Heart left ventricle (tissue), 16 donors: Measurements from ENCODE around the gene TTC38. TPM values are rescaled to one million over a fixed set of nuclear protein-coding genes. Genes with fewer than 3 reads are reported as not detected.

Experiments used
- ATAC-seq, 4 donors: fragments of 200-7000 bp; cut with Tn5 transposase; one replicate each; pipeline ENCODE4 v1.9.1; 2020 to 2022; ENCODE audit warnings: moderate library complexity in 4 of 4, mild to moderate bottlenecking in 3 of 4, moderate number of reproducible peaks in 1 of 4
- DNase-seq, 5 donors: peaks; one replicate each; pipeline ENCODE4 v3.0.0-alpha.2; 2020
- H3K27ac ChIP-seq, 12 donors: fragments of 200-600 bp; sonication (generic) in 4 of 12; one replicate each; pipeline versions ENCODE4 v1.5.0 to v1.8.0; 2016 to 2022; ENCODE audit warnings: mild to moderate bottlenecking in 2 of 12
- H3K27me3 ChIP-seq, 9 donors: fragments of 200-600 bp; sonication (generic) in 2 of 9; one replicate each; pipeline versions ENCODE4 v1.5.1 to v1.8.0; 2016 to 2022; ENCODE audit warnings: mild to moderate bottlenecking in 3 of 9
- H3K36me3 ChIP-seq, 9 donors: fragments of 200-600 bp; sonication (generic) in 2 of 9; one replicate each; pipeline versions ENCODE4 v1.5.0 to v1.8.0; 2018 to 2022; ENCODE audit warnings: mild to moderate bottlenecking in 2 of 9
- H3K4me1 ChIP-seq, 12 donors: fragments of 200-600 bp; sonication (generic) in 4 of 12; one replicate each; pipeline versions ENCODE4 v1.5.0 to v1.8.0; 2016 to 2022; ENCODE audit warnings: mild to moderate bottlenecking in 3 of 12
- H3K4me3 ChIP-seq, 12 donors: fragments of 200-600 bp; sonication (generic) in 4 of 12; one replicate each; pipeline versions ENCODE4 v1.5.0 to v1.8.0; 2017 to 2022; ENCODE audit warnings: mild to moderate bottlenecking in 9 of 12, moderate library complexity in 4 of 12
- H3K9me3 ChIP-seq, 12 donors: fragments of 200-600 bp; sonication (generic) in 4 of 12; one replicate each; pipeline versions ENCODE4 v1.5.0 to v1.8.0; 2016 to 2022; ENCODE audit warnings: mild to moderate bottlenecking in 1 of 12
- POLR2A ChIP-seq, 2 donors: fragments of 450-650 bp; IDR thresholded peaks; one replicate each; pipeline ENCODE4 v1.6.1; 2017; ENCODE audit warnings: antibody characterized with exemption in 2 of 2, mild to moderate bottlenecking in 2 of 2, moderate library complexity in 2 of 2
- whole genome bisulfite sequencing, 4 donors: extraction: QIAGEN DNeasy Blood & Tissue Kit in 2 of 4; methylation state at CpG; one replicate each; pipeline versions ENCODE4 v1.1.5 to v1.1.7; 2013 to 2018; 5-methylcytosine and 5-hydroxymethylcytosine counted together
- intact Hi-C, 10 donors: fragments of 100-400 bp; cut with DNase I; formaldehyde crosslinking; loops; one replicate each; pipeline versions ENCODE4 v1.11.1 to v1.14.2; 2022
- polyA plus RNA-seq, 2 donors: library from polyadenylated mRNA; stranded (reverse); fragments of 200-250 nt; gene quantifications; one replicate each; pipeline ENCODE4 v1.2.3, GENCODE V29; 2013
- total RNA-seq, 9 donors: library from RNA; depleted of rRNA in 2 of 9; stranded (reverse); fragments of >200 nt in 2 of 9; fragmentation: NEBNext Ultra II Directional in 3 of 9; extraction: Animal tissue kit (Norgen Biotek cat#: 25700) in 3 of 9; gene quantifications; one replicate each; pipeline versions ENCODE4 v1.1.0 to v1.2.4, GENCODE V29; 2016 to 2023
- TF ChIP-seq, protein P1 (sequence below), 12 donors: fragments of 200-600 bp; sonication (generic) in 4 of 12; IDR thresholded peaks; one replicate each; pipeline versions ENCODE4 v1.5.0 to v1.8.0; 2018 to 2022; ENCODE audit warnings: antibody characterized with exemption in 12 of 12, mild to moderate bottlenecking in 5 of 12
- donor health status: ischemic (EF 13 %, LVEDD 7.1; RV severe dilation, severe dysfunction).
- donor health status: healthy with polysubstance abuse.
- donor health status: DM: no; HTN: yes; CAD: no.
- donor health status: DM: no; HTN: no; CAD: no.
- donor health status: ischemic (EF 25% LVEDD 6.9; RV normal size, moderate dysfunction).
- donor health status: ischemic (EF 25% LVEDD 5.7; RV mildly dilated, moderate dysfunction).
- donor health status: healthy.
- donor health status: DM: yes; HTN: yes; CAD: no.
- donor health status: ischemic (EF 35%, LVEDD 5.7; RV mildly dilated, moderate dysfunction).
- donor health status: nonischemic (EF 11% LVEDD 7.7; RV severe dilation, severe dysfunction).
- donor health status: DM: yes; HTN: yes; CAD: no.
- donor health status: PGD.
- donor health status: ischemic (EF 29% LVEDD 5.4; RV normal size, mild dysfunction).
- donor health status: nonischemic (EF 23%, LVEDD 6.1; RV moderate dilation, normal function).

TTC38 gene
- total and polyA plus RNA-seq, 11 donors: 15.5 to 72.4 (median 25.3) TPM

- peaks cover 2 to 39% (median 35%) of the 10 kb centered on the region in 9 donors for H3K36me3 ChIP-seq
- intact Hi-C loops: no loop called here
- 9 to 11% (median 9%) methylated on average over 32 to 42 of the region's 42 CpGs for WGBS, 4 donors
- DNase-seq (peak in 1 of 5 donors; percentile 67), ATAC-seq (peak in 3 of 4 donors; percentile 46 to 52 (median 47))
- peaks cover 0 to 30% (median 19%) of the 10 kb centered on the region in 12 donors for H3K4me1 ChIP-seq
- no peaks in the 10 kb centered on the region for H3K9me3 ChIP-seq
- peak overlapping the region; percentile 64 to 99 (median 94) for H3K27ac ChIP-seq
- no peak for TF ChIP-seq POLR2A (IDR thresholded peaks at IDR 0.05)
- TF ChIP-seq, protein P1, sequence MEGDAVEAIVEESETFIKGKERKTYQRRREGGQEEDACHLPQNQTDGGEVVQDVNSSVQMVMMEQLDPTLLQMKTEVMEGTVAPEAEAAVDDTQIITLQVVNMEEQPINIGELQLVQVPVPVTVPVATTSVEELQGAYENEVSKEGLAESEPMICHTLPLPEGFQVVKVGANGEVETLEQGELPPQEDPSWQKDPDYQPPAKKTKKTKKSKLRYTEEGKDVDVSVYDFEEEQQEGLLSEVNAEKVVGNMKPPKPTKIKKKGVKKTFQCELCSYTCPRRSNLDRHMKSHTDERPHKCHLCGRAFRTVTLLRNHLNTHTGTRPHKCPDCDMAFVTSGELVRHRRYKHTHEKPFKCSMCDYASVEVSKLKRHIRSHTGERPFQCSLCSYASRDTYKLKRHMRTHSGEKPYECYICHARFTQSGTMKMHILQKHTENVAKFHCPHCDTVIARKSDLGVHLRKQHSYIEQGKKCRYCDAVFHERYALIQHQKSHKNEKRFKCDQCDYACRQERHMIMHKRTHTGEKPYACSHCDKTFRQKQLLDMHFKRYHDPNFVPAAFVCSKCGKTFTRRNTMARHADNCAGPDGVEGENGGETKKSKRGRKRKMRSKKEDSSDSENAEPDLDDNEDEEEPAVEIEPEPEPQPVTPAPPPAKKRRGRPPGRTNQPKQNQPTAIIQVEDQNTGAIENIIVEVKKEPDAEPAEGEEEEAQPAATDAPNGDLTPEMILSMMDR (IDR thresholded peaks at IDR 0.05): no peak
- no peaks in the 10 kb centered on the region for H3K27me3 ChIP-seq
- H3K4me3 ChIP-seq: peak overlapping the region; percentile 71 to 99 (median 94)
These were observed 68.6 kb downstream of the TTC38 start for GRCh38 chr22:46336119-46337078.

- intact Hi-C loops: no loop called here
- TF ChIP-seq POLR2A (IDR thresholded peaks at IDR 0.05): no peak
- TF ChIP-seq, protein P1 (IDR thresholded peaks at IDR 0.05): no peak
- H3K36me3 ChIP-seq: peaks cover 2 to 53% (median 49%) of the 10 kb centered on the region in 9 donors
- DNase-seq: peak in 1 of 5 donors; percentile 25
- 50 to 77% (median 72%) methylated on average over 8 to 9 of the region's 9 CpGs for WGBS, 4 donors
- H3K27ac ChIP-seq: peak overlapping the region in 1 of 12 donors; percentile 94
- H3K4me1 ChIP-seq: peaks cover 0 to 36% (median 22%) of the 10 kb centered on the region in 12 donors
- no peak for ATAC-seq
- H3K9me3 ChIP-seq: no peaks in the 10 kb centered on the region
- H3K4me3 ChIP-seq: no peak overlapping the region
- H3K27me3 ChIP-seq: no peaks in the 10 kb centered on the region
These were observed 70.1 kb downstream of the TTC38 start for GRCh38 chr22:46337870-46338269.

DNA sequence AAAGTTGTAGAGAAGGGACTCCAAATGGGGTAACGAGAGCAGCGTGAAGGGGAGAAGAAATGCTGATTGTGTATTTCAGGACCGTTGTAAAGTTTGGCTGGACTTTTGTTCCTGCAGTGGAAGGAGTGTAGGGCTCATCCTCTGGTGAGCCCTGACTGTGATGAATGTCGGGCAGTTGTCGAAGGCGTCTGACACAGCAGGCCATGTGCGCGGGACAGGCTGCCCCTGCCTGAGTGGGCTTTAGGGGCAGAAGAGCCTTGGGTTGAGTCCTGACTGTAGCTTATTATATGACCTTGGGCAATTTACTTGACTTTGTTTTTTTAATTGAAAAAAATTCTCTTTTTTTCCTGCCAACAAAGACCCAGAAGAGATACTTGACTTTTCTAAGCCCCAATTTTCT is 70.8 kb downstream of the TTC38 start:
- Histone ChIP-seq H3K9me3 (no peaks in the 10 kb centered on the region), H3K4me3 (no peak overlapping the region), H3K27ac (peak overlapping the region in 1 of 12 donors; percentile 20), H3K36me3 (peaks cover 2 to 60% (median 57%) of the 10 kb centered on the region in 9 donors), H3K27me3 (no peaks in the 10 kb centered on the region), H3K4me1 (peaks cover 0 to 36% (median 22%) of the 10 kb centered on the region in 12 donors)
- peak in 1 of 5 donors; percentile 23 for DNase-seq
- TF ChIP-seq, protein P1 (IDR thresholded peaks at IDR 0.05): no peak
- TF ChIP-seq POLR2A (IDR thresholded peaks at IDR 0.05): no peak
- 86 to 88% (median 87%) methylated on average over 8 of the region's 8 CpGs for WGBS, 4 donors
- no peak for ATAC-seq
- intact Hi-C loops: no loop called here

DNA sequence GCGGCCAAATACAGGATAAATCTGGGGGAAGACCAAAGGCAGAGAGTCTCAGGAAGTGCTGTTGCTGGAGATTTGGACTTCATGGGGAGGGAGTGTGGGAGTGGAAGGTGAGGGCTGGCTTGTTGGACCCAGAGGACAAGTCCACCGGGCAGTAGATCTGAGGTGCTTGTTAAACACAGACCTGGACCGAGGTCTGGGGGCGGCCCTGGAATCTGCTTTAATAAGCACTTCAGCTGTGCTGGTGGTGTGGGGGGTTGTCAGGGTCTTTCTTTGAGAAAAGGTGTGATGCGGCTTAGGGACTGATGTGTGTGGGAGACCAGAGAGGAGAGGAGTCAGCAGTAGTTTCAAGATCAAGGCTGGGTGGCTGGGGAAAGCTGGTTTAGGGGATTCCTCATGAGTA is 72.1 kb downstream of the TTC38 start:
- Histone ChIP-seq H3K27me3 (no peaks in the 10 kb centered on the region), H3K27ac (no peak overlapping the region), H3K36me3 (peaks cover 2 to 74% (median 69%) of the 10 kb centered on the region in 9 donors), H3K4me1 (peaks cover 0 to 32% (median 20%) of the 10 kb centered on the region in 12 donors), H3K4me3 (no peak overlapping the region), H3K9me3 (no peaks in the 10 kb centered on the region)
- intact Hi-C loops: no loop called here
- WGBS, 4 donors: 90 to 96% (median 93%) methylated on average over 5 of the region's 5 CpGs
- no peak for ATAC-seq
- peak in 1 of 5 donors; percentile 23 for DNase-seq
- TF ChIP-seq, protein P1 (IDR thresholded peaks at IDR 0.05): no peak
- TF ChIP-seq POLR2A (IDR thresholded peaks at IDR 0.05): no peak
